SK-N-SH treated with all-trans-retinoic acid at 6 μM for 48 hours (cell line): ENCODE results near the gene MOB1A.
"Not testable (repeated sequence)": the region's sequence is repeated elsewhere in the genome, so short reads cannot be mapped to it uniquely, and the experiment has no call there.

ENCODE experiments used
- ATAC-seq: fragments of 200-7000 bp; cut with Tn5 transposase; 3 replicates; pipeline ENCODE4 v1.9.1; 2020; ENCODE audit warnings: mild to moderate bottlenecking, moderate library complexity
- BACH2 ChIP-seq: fragments of 250-450 bp; sonication (Bioruptor Pico); IDR thresholded peaks from 2 replicates; pipeline ENCODE4 v1.9.0; 2021; ENCODE audit warnings: mild to moderate bottlenecking, borderline replicate concordance
- CSDC2 ChIP-seq: fragments of 250-450 bp; sonication (Bioruptor Pico); IDR thresholded peaks from 2 replicates; pipeline ENCODE4 v1.5.0; 2020; ENCODE audit warnings: mild to moderate bottlenecking, moderate library complexity
- ESRRG ChIP-seq: fragments of 250-450 bp; sonication (Bioruptor Pico); IDR thresholded peaks from 2 replicates; pipeline ENCODE4 v1.6.1; 2021; ENCODE audit warnings: mild to moderate bottlenecking
- GLIS3 ChIP-seq: fragments of 250-450 bp; sonication (Bioruptor Pico); IDR thresholded peaks from 2 replicates; pipeline ENCODE4 v1.5.0; 2020; ENCODE audit warnings: mild to moderate bottlenecking, moderate library complexity
- ISL1 ChIP-seq: fragments of 250-450 bp; sonication (Bioruptor Pico); IDR thresholded peaks from 2 replicates; pipeline ENCODE4 v2.1.2; 2022; ENCODE audit warnings: mild to moderate bottlenecking, moderate library complexity
- OSR1 ChIP-seq: fragments of 250-450 bp; sonication (Bioruptor Pico); IDR thresholded peaks from 2 replicates; pipeline ENCODE4 v1.8.0; 2022; ENCODE audit warnings: moderate library complexity, mild to moderate bottlenecking, inconsistent platforms
- RARB ChIP-seq: fragments of 250-450 bp; sonication (Bioruptor Pico); IDR thresholded peaks from 2 replicates; pipeline ENCODE4 v1.8.0; 2021; ENCODE audit warnings: mild to moderate bottlenecking, moderate library complexity
- SNAI2 ChIP-seq: fragments of 250-450 bp; sonication (Bioruptor Pico); IDR thresholded peaks from 2 replicates; pipeline ENCODE4 v1.5.0; 2020; ENCODE audit warnings: mild to moderate bottlenecking, moderate library complexity
- TOX ChIP-seq: fragments of 250-450 bp; sonication (Bioruptor Pico); IDR thresholded peaks from 2 replicates; pipeline ENCODE4 v1.8.0; 2021; ENCODE audit warnings: mild to moderate bottlenecking, moderate library complexity, borderline replicate concordance
- ZC3H10 ChIP-seq: fragments of 250-450 bp; sonication (Bioruptor Pico); IDR thresholded peaks from 2 replicates; pipeline ENCODE4 v1.5.1; 2021; ENCODE audit warnings: mild to moderate bottlenecking, moderate library complexity
- ZFP30 ChIP-seq: fragments of 450-650 bp; formaldehyde crosslinking; IDR thresholded peaks from 2 replicates; pipeline ENCODE4 v1.5.0; 2022; ENCODE audit warnings: mild to moderate bottlenecking, moderate library complexity
- ZNF565 ChIP-seq: fragments of 450-650 bp; formaldehyde crosslinking; conservative IDR thresholded peaks from 2 replicates; pipeline ENCODE4 v1.5.0; 2020; ENCODE audit warnings: low read depth, mild to moderate bottlenecking, moderate library complexity
- ZNF8 ChIP-seq: fragments of 450-650 bp; formaldehyde crosslinking; IDR thresholded peaks from 2 replicates; pipeline ENCODE4 v1.5.0; 2020; ENCODE audit warnings: mild to moderate bottlenecking, moderate library complexity
- TF ChIP-seq, protein P1 (sequence below): fragments of 250-450 bp; sonication (Bioruptor Pico); IDR thresholded peaks from 2 replicates; pipeline ENCODE4 v1.5.1; 2020; ENCODE audit warnings: low read depth, mild to moderate bottlenecking, moderate library complexity
- TF ChIP-seq, protein P2 (sequence below): fragments of 250-450 bp; sonication (Bioruptor Pico); IDR thresholded peaks from 2 replicates; pipeline ENCODE4 v1.5.1; 2021; ENCODE audit warnings: mild to moderate bottlenecking, moderate library complexity
- TF ChIP-seq, protein P3 (sequence below): fragments of 250-450 bp; sonication (Bioruptor Pico); IDR thresholded peaks from 2 replicates; pipeline ENCODE4 v1.8.0; 2020; ENCODE audit warnings: mild to moderate bottlenecking, moderate library complexity, borderline replicate concordance
- TF ChIP-seq, protein P4 (sequence below): fragments of 250-450 bp; sonication (Bioruptor Pico); IDR thresholded peaks from 2 replicates; pipeline ENCODE4 v1.8.0; 2021; ENCODE audit warnings: low read depth, mild to moderate bottlenecking, moderate library complexity, borderline replicate concordance
- TF ChIP-seq, protein P5 (sequence below): fragments of 250-450 bp; sonication (Bioruptor Pico); IDR thresholded peaks from 2 replicates; pipeline ENCODE4 v1.5.0; 2020; ENCODE audit warnings: mild to moderate bottlenecking, moderate library complexity

Gene MOB1A

DNA sequence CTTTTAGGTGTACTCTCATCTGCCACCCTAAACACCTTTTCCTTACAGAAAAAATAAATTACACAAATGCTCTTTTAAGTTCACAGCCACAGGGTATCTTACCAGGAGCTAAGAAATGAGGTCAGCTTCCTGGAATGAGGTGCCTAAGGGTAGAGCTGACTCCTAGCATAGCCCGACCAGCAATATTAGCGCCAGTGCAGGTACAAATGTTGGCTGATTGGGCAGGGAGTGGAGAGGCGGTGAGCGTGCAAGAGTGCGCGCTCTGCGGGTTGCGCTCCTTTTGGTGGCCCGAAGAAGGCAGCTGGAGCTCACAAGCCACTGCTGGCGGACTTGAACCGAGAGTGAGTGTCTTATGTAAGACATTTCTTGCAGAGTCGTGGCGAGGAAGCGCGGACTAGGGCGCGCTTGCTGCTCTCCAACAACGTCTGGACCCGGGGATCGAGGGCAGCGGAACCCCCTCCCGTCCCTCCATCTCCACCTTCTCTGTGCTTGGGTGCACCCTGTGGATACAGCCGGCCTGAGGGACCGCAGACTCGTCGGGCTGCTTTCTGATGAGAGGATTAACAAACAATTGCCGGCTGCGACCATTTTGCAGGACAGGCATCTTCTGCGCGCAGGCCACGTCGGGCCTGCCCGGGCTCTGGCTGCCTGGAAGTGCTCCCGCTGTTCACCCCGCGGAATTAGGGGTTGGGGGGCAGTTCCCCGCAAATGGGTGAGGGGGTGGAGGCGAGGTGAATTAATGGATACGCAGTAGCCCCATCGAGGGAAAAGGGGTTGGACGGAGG lies 48.3 kb downstream of the MOB1A start:
- no peak for TF ChIP-seq GLIS3 (CRISPR knock-in tag)
- no peak for TF ChIP-seq ZFP30
- TF ChIP-seq, protein P1, sequence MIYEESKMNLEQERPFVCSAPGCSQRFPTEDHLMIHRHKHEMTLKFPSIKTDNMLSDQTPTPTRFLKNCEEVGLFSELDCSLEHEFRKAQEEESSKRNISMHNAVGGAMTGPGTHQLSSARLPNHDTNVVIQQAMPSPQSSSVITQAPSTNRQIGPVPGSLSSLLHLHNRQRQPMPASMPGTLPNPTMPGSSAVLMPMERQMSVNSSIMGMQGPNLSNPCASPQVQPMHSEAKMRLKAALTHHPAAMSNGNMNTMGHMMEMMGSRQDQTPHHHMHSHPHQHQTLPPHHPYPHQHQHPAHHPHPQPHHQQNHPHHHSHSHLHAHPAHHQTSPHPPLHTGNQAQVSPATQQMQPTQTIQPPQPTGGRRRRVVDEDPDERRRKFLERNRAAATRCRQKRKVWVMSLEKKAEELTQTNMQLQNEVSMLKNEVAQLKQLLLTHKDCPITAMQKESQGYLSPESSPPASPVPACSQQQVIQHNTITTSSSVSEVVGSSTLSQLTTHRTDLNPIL (CRISPR knock-in tag) = no peak
- TF ChIP-seq BACH2 (CRISPR knock-in tag) = no peak
- TF ChIP-seq ZNF8 (CRISPR knock-in tag) = no peak
- no peak for TF ChIP-seq OSR1
- TF ChIP-seq SNAI2 (CRISPR knock-in tag) = no peak
- no peak for TF ChIP-seq ISL1
- TF ChIP-seq, protein P2, sequence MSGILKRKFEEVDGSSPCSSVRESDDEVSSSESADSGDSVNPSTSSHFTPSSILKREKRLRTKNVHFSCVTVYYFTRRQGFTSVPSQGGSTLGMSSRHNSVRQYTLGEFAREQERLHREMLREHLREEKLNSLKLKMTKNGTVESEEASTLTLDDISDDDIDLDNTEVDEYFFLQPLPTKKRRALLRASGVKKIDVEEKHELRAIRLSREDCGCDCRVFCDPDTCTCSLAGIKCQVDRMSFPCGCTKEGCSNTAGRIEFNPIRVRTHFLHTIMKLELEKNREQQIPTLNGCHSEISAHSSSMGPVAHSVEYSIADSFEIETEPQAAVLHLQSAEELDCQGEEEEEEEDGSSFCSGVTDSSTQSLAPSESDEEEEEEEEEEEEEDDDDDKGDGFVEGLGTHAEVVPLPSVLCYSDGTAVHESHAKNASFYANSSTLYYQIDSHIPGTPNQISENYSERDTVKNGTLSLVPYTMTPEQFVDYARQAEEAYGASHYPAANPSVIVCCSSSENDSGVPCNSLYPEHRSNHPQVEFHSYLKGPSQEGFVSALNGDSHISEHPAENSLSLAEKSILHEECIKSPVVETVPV (CRISPR knock-in tag) = no peak
- no peak for TF ChIP-seq TOX (CRISPR knock-in tag)
- no peak for TF ChIP-seq ESRRG (CRISPR knock-in tag)
- TF ChIP-seq CSDC2 (CRISPR knock-in tag) = no peak
- TF ChIP-seq, protein P3, sequence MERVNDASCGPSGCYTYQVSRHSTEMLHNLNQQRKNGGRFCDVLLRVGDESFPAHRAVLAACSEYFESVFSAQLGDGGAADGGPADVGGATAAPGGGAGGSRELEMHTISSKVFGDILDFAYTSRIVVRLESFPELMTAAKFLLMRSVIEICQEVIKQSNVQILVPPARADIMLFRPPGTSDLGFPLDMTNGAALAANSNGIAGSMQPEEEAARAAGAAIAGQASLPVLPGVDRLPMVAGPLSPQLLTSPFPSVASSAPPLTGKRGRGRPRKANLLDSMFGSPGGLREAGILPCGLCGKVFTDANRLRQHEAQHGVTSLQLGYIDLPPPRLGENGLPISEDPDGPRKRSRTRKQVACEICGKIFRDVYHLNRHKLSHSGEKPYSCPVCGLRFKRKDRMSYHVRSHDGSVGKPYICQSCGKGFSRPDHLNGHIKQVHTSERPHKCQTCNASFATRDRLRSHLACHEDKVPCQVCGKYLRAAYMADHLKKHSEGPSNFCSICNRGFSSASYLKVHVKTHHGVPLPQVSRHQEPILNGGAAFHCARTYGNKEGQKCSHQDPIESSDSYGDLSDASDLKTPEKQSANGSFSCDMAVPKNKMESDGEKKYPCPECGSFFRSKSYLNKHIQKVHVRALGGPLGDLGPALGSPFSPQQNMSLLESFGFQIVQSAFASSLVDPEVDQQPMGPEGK (CRISPR knock-in tag) = no peak
- no peak for TF ChIP-seq RARB (CRISPR knock-in tag)
- no peak for TF ChIP-seq ZNF565 (CRISPR knock-in tag)
- TF ChIP-seq, protein P4, sequence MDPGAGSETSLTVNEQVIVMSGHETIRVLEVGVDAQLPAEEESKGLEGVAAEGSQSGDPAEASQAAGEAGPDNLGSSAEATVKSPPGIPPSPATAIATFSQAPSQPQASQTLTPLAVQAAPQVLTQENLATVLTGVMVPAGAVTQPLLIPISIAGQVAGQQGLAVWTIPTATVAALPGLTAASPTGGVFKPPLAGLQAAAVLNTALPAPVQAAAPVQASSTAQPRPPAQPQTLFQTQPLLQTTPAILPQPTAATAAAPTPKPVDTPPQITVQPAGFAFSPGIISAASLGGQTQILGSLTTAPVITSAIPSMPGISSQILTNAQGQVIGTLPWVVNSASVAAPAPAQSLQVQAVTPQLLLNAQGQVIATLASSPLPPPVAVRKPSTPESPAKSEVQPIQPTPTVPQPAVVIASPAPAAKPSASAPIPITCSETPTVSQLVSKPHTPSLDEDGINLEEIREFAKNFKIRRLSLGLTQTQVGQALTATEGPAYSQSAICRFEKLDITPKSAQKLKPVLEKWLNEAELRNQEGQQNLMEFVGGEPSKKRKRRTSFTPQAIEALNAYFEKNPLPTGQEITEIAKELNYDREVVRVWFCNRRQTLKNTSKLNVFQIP (CRISPR knock-in tag) = no peak
- TF ChIP-seq, all 23 proteins: peak for 0
- ATAC-seq = no peak

DNA sequence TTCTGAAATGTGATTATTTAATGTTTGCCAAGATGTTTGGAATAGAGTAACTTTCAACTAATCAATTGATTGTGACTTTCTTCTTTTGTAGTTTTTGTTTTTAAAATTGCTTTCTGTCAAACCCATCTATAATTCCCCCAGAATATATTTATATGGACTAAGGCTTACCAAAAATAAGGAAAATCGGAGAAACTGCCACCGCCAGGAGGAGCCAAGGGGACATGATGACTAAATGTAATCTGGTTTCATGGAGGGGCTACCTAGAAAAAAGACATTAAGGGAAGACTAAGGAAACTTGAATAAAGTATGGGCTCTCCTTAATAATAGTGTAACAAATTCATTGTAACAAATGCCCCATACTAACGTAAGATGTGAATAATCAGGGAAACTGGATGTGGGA lies 50.5 kb downstream of the MOB1A start:
- ATAC-seq = no peak
- TF ChIP-seq ZFP30 = no peak

DNA sequence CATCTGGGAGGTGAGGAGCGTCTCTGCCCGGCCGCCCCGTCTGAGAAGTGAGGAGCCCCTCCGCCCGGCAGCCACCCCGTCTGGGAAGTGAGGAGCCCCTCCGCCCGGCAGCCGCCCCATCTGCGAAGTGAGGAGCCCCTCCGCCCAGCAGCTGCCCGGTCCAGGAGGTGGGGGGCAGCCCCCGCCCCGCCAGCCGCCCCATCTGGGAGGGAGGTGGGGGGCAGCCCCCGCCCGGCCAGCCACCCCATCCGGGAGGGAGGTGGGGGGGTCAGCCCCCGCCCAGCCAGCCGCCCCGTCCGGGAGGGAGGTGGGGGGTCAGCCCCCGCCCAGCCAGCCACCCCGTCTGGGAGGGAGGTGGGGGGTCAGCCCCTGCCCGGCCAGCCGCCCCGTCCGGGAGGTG lies 54.7 kb downstream of the MOB1A start:
- not testable (repeated sequence) for ATAC-seq

DNA sequence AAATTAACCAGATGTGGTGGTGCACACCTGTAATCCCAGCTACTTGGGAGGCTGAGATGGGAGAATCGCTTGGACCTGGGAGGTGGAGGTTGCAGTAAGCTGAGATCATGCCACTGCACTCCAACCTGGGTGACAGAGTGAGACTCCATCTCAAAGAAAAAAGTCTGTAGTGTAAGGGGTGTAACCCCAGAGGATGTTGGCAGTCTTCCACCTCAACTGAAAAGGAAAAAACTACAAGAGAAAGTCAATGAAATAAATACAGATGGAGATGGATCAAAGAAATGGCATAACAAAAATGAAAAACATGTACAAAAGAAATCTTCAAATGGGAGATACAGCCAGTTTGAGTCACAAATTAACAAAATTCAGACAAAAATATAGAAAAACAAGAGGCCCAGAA lies 56.8 kb downstream of the MOB1A start:
- ATAC-seq = not testable (repeated sequence)

DNA sequence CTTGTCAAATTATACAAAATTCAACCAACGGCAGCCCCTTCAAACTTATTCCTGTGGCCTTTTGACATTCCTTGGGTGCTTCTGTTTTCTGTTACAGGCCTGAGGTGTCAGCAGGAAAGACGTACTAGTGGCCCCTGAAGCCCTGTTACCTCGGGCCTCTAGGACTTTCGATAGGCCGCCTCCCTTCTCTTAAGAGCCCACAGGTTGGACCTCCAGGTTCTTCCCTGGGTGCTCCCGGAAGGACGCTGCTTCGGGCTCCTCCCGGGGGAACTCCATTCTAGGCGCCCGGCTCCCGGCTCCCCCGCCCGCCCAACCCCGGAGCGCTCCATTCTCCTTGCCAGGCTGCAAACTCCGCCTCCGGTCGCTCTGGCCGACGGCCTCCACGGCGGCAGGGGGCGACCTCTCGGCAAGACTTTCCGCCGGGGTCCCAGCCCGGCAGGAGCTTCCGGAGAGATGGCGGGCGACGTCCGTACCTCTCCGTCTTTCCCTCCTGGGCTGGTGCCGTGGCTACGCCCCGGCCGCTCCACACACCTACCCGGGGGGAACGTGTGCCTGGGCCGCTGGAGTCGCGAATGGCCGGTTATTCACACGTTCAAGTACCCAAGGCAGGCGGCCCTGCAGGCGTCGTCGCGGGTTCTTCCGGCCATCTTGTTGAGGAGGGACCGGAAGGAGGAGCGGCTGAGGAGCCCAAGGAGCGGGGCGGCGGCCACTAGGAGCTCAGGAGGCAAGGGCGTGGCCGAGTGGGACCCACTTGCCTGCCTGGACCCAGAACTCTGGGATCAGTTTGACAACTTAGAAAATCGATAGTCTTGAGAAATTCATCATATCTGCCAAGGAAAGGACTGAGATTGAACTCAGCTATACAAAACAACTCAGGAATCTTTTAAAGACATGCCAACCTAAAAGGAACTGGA lies 58.5 kb downstream of the MOB1A start:
- peak; percentile 99 for ATAC-seq
- TF ChIP-seq OSR1 = no peak
- TF ChIP-seq ESRRG (CRISPR knock-in tag) = no peak
- peak; percentile 74; the same call in 1 of the 2 replicates for TF ChIP-seq ZNF565 (CRISPR knock-in tag)
- no peak for TF ChIP-seq RARB (CRISPR knock-in tag)
- TF ChIP-seq, protein P5, sequence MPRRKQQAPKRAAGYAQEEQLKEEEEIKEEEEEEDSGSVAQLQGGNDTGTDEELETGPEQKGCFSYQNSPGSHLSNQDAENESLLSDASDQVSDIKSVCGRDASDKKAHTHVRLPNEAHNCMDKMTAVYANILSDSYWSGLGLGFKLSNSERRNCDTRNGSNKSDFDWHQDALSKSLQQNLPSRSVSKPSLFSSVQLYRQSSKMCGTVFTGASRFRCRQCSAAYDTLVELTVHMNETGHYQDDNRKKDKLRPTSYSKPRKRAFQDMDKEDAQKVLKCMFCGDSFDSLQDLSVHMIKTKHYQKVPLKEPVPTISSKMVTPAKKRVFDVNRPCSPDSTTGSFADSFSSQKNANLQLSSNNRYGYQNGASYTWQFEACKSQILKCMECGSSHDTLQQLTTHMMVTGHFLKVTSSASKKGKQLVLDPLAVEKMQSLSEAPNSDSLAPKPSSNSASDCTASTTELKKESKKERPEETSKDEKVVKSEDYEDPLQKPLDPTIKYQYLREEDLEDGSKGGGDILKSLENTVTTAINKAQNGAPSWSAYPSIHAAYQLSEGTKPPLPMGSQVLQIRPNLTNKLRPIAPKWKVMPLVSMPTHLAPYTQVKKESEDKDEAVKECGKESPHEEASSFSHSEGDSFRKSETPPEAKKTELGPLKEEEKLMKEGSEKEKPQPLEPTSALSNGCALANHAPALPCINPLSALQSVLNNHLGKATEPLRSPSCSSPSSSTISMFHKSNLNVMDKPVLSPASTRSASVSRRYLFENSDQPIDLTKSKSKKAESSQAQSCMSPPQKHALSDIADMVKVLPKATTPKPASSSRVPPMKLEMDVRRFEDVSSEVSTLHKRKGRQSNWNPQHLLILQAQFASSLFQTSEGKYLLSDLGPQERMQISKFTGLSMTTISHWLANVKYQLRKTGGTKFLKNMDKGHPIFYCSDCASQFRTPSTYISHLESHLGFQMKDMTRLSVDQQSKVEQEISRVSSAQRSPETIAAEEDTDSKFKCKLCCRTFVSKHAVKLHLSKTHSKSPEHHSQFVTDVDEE (CRISPR knock-in tag) = peak; percentile 82; the same call in 1 of the 2 replicates
- TF ChIP-seq, protein P2 (CRISPR knock-in tag) = no peak
- 0 out of 2 replicates have a peak, but pooled peaks have one; percentile 22 for TF ChIP-seq ZFP30
- TF ChIP-seq ISL1 = no peak
- TF ChIP-seq, protein P1 (CRISPR knock-in tag) = no peak
- no peak for TF ChIP-seq ZC3H10 (CRISPR knock-in tag)
